HepG2 (cell line): ENCODE data around the gene WDR93. TPM values are rescaled to one million over a fixed set of nuclear protein-coding genes. Genes with fewer than 3 reads are reported as not detected.

Source experiments
- ATAC-seq: fragments of 200-7000 bp; cut with Tn5 transposase; 3 replicates; pipeline ENCODE4 v1.9.1; 2020; ENCODE audit warnings: mild to moderate bottlenecking, moderate library complexity
- BruUV-seq: library from RNA; stranded (reverse); fragments of 400-500 nt; replicated peaks from 2 replicates; lab custom pipeline; 2021; lab: Mats Ljungman, UMichigan
- CTCF ChIA-PET: fragments of 300-600 bp; formaldehyde crosslinking; extraction: SDS; loops from one replicate; lab custom pipeline; 2021; ENCODE audit warnings: low total read pairs, inconsistent platforms, low intra/inter-chr PET ratio; lab: Yijun Ruan, JAX
- POLR2A ChIA-PET: fragments of 350-600 bp; sonication (Branson Sonifier 250); formaldehyde crosslinking; loops from one replicate; lab custom pipeline; 2020; ENCODE audit warnings: antibody characterized with exemption, inconsistent platforms; lab: Yijun Ruan, JAX
- DNase-seq: peaks from one replicate; pipeline ENCODE4 v3.0.0-alpha.2; 2015; ENCODE audit warnings: low spot score
- FAIRE-seq: peaks from 3 replicates; lab custom pipeline; 2011; peaks lifted over from hg19 to GRCh38; lab: Jason Lieb, UNC
- H2AFZ ChIP-seq: one replicate; pipeline ENCODE4 v1.6.1; 2011; ENCODE audit warnings: low read length, inconsistent platforms
- H3K27ac ChIP-seq: fragments of 300-600 bp; 3 replicates; pipeline ENCODE4 v1.8.0; 2011; ENCODE audit warnings: mixed run types, mild to moderate bottlenecking, mixed read lengths, low read length, inconsistent platforms; ENCODE audit not compliant: insufficient read depth; ENCODE audit errors: extremely low read length
- H3K27me3 ChIP-seq, 2 experiments: fragments of 200-600 bp in 1 of 2; 2 replicates in 1 of 2; 3 replicates in 1 of 2; pipeline versions ENCODE4 v1.6.0 to v1.8.0; 2011; ENCODE audit warnings: low read length in 2 of 2, mild to moderate bottlenecking in 2 of 2, moderate library complexity in 2 of 2, inconsistent platforms in 1 of 2; ENCODE audit not compliant: insufficient read depth in 2 of 2, control insufficient read depth in 1 of 2
- H3K36me3 ChIP-seq, 2 experiments: fragments of 200-600 bp in 1 of 2; replicated peaks in 1 of 2; 2 replicates in 1 of 2; 3 replicates in 1 of 2; pipeline versions ENCODE4 v1.5.1 to v1.8.0; 2011; ENCODE audit warnings: low read length in 2 of 2, inconsistent platforms in 1 of 2; ENCODE audit not compliant: insufficient read depth in 2 of 2, control insufficient read depth in 1 of 2
- H3K4me1 ChIP-seq: 2 replicates; pipeline ENCODE4 v1.5.1; 2012; ENCODE audit warnings: low read length, inconsistent platforms; ENCODE audit not compliant: insufficient read depth
- H3K4me2 ChIP-seq: 2 replicates; pipeline ENCODE4 v1.6.0; 2011; ENCODE audit warnings: low read depth, low read length, inconsistent platforms
- H3K4me3 ChIP-seq, 3 experiments: fragments of 200-600 bp in 1 of 3; sonication (generic), shearing (Covaris generic) in 1 of 3; replicated peaks in 1 of 3; 2 replicates each; pipeline ENCODE4 v1.5.1; 2011 to 2016; ENCODE audit warnings: low read length in 3 of 3, inconsistent platforms in 2 of 3, low read depth in 2 of 3, mild to moderate bottlenecking in 2 of 3, control low read depth in 1 of 3, mixed read lengths in 1 of 3; ENCODE audit not compliant: insufficient read depth in 1 of 3
- H3K79me2 ChIP-seq: one replicate; pipeline ENCODE4 v1.6.1; 2011; ENCODE audit warnings: low read length, inconsistent platforms; ENCODE audit not compliant: insufficient read depth
- H3K9ac ChIP-seq: 2 replicates; pipeline ENCODE4 v1.6.0; 2011; ENCODE audit warnings: mild to moderate bottlenecking, low read depth, low read length, inconsistent platforms; ENCODE audit not compliant: insufficient read depth
- H3K9me3 ChIP-seq: 2 replicates; pipeline ENCODE4 v1.5.1; 2012; ENCODE audit warnings: mild to moderate bottlenecking, low read length
- H4K20me1 ChIP-seq: 2 replicates; pipeline ENCODE4 v1.6.0; 2011; ENCODE audit warnings: inconsistent platforms, mild to moderate bottlenecking, low read length, moderate library complexity; ENCODE audit not compliant: insufficient read depth
- BHLHE40 ChIP-seq: IDR thresholded peaks from 2 replicates; pipeline ENCODE4 v1.6.1; 2011; ENCODE audit warnings: low read length, improper control_type of control experiment
- CREB1 ChIP-seq, 2 experiments: fragments of 450-650 bp in 1 of 2; IDR thresholded peaks; 2 replicates each; pipeline ENCODE4 v1.6.1; 2016 to 2017; ENCODE audit warnings: control low read depth in 1 of 2, mild to moderate bottlenecking in 1 of 2, missing compliant biosample characterization in 1 of 2, missing genetic modification characterization in 1 of 2
- RBM39 ChIP-seq: fragments of 200-400 bp; formaldehyde crosslinking; IDR thresholded peaks from one replicate; pipeline ENCODE4 v1.6.1; 2018; ENCODE audit warnings: antibody characterized with exemption, mild to moderate bottlenecking, low read depth, low read length; ENCODE audit not compliant: poor library complexity, severe bottlenecking
- SRSF9 ChIP-seq: fragments of 200-400 bp; formaldehyde crosslinking; IDR thresholded peaks from 2 replicates; pipeline ENCODE4 v1.6.1; 2018; ENCODE audit warnings: borderline replicate concordance, mild to moderate bottlenecking, low read depth, low read length; ENCODE audit not compliant: insufficient read depth, poor library complexity, severe bottlenecking
- ZMAT5 ChIP-seq: sonication (generic); formaldehyde crosslinking; IDR thresholded peaks from 2 replicates; pipeline ENCODE4 v1.5.0; 2020; ENCODE audit warnings: mild to moderate bottlenecking, low read depth, missing genetic modification reagents, borderline replicate concordance
- ZNF263 ChIP-seq: sonication (generic); formaldehyde crosslinking; IDR thresholded peaks from 2 replicates; pipeline ENCODE4 v1.4.0; 2020; ENCODE audit warnings: missing genetic modification reagents
- ZNF34 ChIP-seq: sonication (generic); formaldehyde crosslinking; IDR thresholded peaks from 2 replicates; pipeline ENCODE4 v1.4.0; 2020; ENCODE audit warnings: mild to moderate bottlenecking, missing genetic modification reagents, borderline replicate concordance
- ZNF407 ChIP-seq: sonication (generic); formaldehyde crosslinking; IDR thresholded peaks from one replicate; pipeline ENCODE4 v1.5.1; 2020; ENCODE audit warnings: mild to moderate bottlenecking, missing genetic modification reagents; ENCODE audit errors: not compliant biosample characterization
- WGBS: methylation state at CpG from one replicate; pipeline ENCODE4 v1.1.6; 2017; ENCODE audit warnings: low lambda C conversion rate; 5-methylcytosine and 5-hydroxymethylcytosine counted together
- in situ Hi-C: cut with HindIII; loops from 2 replicates; pipeline ENCODE4 v1.10.0; 2017; ENCODE audit warnings: low pct_unique_long_range_greater_than_20kb; ENCODE audit not compliant: extremely low pct_ligation_motif_present
- intact Hi-C: fragments of 100-400 bp; cut with micrococcal nuclease; formaldehyde crosslinking; loops from one replicate; pipeline ENCODE4 v1.10.0; 2022; ENCODE audit not compliant: unreplicated experiment
- polyA plus RNA-seq, 8 experiments: library from polyadenylated mRNA; depleted of rRNA in 3 of 8; stranded (reverse) in 7 of 8; unstranded in 1 of 8; fragments of >200 nt; fragmentation: Illumina TruSeq in 4 of 8; extraction: Trizol in 4 of 8; gene quantifications; 2 replicates each; pipeline versions ENCODE4 v1.2.1 to v1.2.3, GENCODE V29; 2011 to 2016; ENCODE audit warnings: low read depth in 4 of 8, missing spikeins in 1 of 8, mixed read lengths in 1 of 8; ENCODE audit not compliant: insufficient read depth in 1 of 8
- total RNA-seq, 5 experiments: library from RNA; depleted of rRNA; stranded (reverse); fragments of >200 nt; fragmentation: Illumina TruSeq; extraction: Trizol; gene quantifications; 2 replicates each; pipeline ENCODE4 v1.2.3, GENCODE V29; 2016; ENCODE audit warnings: low read depth in 1 of 5

WDR93 gene
- total and polyA plus RNA-seq, 2 of the 13 experiments (the other 11 are each of a cell fraction or from before 2014, with no cell fraction given): 0.07 TPM; not detected in 1

DNA sequence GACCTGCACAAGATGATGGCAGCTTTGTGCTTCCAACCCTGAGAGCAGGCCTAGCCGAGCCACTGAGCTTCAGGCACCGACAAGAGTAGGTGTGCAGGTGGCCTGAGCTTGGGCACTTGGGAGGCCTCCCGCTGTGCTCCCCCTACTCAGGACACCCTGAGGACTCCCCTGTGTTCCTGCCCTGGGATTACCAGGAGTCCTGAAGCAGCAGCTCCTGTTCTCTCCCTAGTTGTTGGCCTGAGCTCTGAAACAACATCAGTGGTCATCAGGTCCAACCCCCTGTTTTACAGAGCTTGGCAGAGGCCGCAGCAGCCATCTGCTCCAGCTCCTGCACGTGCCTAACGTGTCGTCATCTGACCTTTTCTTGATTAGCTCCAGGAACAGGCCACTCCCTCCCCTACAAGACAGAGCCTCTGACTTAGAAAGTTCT is 77.5 kb downstream of the WDR93 start:
- peak; percentile 42 for ATAC-seq
- in situ Hi-C loops (no loop called here), intact Hi-C loops (no loop called here)
- no peak overlapping the region for H3K9ac ChIP-seq
- TF ChIP-seq CREB1 (IDR thresholded peaks at IDR 0.05) (no peak), CREB1 (CRISPR knock-in tag; IDR thresholded peaks at IDR 0.05) (no peak), BHLHE40 (0 out of 2 replicates have a peak, but pooled peaks have one; percentile 25), ZNF263 (CRISPR knock-in tag) (peak; percentile 60; the same call in 1 of the 2 replicates)
- H3K4me2 ChIP-seq: no peak overlapping the region
- no peaks in the 10 kb centered on the region for H3K79me2 ChIP-seq
- H2AFZ ChIP-seq: no peak overlapping the region
- H3K27me3 ChIP-seq: peaks cover 0 to 4% of the 10 kb centered on the region in 2 experiments; a peak in 2 of 5 replicates
- no TSS peak for BruUV-seq
- 8% methylated on average over 3 of the region's 7 CpGs for WGBS
- H3K27ac ChIP-seq: no peak overlapping the region
- no peak for DNase-seq
- CTCF ChIA-PET: no interaction called here
- no peaks in the 10 kb centered on the region for H4K20me1 ChIP-seq
- H3K4me1 ChIP-seq: peaks cover 31% of the 10 kb centered on the region
- POLR2A ChIA-PET: interaction anchor here (0.5 to 1.3 kb wide), 3 partner anchors 11 to 151 kb away, joined by 3 to 4 read pairs (median 3); partner anchors contain the start of gene ANPEP
- no peak overlapping the region; a peak in 1 of 6 replicates for H3K4me3 ChIP-seq
- FAIRE-seq: no peak
- no peaks in the 10 kb centered on the region for H3K36me3 ChIP-seq
- no peaks in the 10 kb centered on the region for H3K9me3 ChIP-seq

DNA sequence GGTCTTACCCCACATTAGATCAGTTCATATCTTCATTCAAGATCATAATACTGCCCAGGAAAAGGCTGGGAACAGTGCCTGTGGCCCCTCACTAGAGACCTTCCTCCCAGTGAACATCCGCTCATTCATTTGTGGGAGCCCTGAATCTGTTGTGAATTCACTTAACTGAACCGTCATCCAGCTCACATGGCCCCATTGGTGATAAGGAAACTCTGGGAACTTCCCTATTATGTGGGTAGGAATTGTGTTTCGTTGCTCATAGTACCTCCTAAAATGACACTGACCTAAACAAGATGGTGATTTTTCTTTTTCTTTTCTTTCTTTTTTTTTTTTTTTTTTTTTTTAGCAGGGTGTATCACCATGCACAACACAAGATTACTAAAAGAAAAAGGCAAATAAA is 78.8 kb downstream of the WDR93 start:
- BruUV-seq: no TSS peak
- TF ChIP-seq ZNF34 (CRISPR knock-in tag) (no peak), SRSF9 (no peak), ZNF407 (CRISPR knock-in tag) (no peak), RBM39 (no peak), ZMAT5 (CRISPR knock-in tag) (no peak)

More for the DNA sequence above, 78.8 kb downstream of the WDR93 start:
- Histone ChIP-seq H3K27ac (no peak overlapping the region), H3K27me3 (peaks cover 0 to 4% of the 10 kb centered on the region in 2 experiments; a peak in 2 of 5 replicates), H3K9me3 (no peaks in the 10 kb centered on the region), H3K36me3 (no peaks in the 10 kb centered on the region), H3K79me2 (no peaks in the 10 kb centered on the region), H3K9ac (no peak overlapping the region), H4K20me1 (no peaks in the 10 kb centered on the region), H3K4me2 (no peak overlapping the region), H3K4me1 (peaks cover 35% of the 10 kb centered on the region), H2AFZ (no peak overlapping the region), H3K4me3 (no peak overlapping the region)
- CTCF ChIA-PET: no interaction called here
- ATAC-seq: no peak
- POLR2A ChIA-PET: no interaction called here
- no peak for FAIRE-seq
- WGBS: 49% methylated on average over 3 of the region's 3 CpGs
- intact Hi-C loops (no loop called here), in situ Hi-C loops (no loop called here)
- no peak for DNase-seq
